GM18508 (cell line): ENCODE results near the gene STMN3.

ENCODE experiments used
- ATAC-seq: cut with Tn5 transposase; IDR thresholded peaks from one replicate; pipeline ENCODE4 v1.9.1; 2021; ENCODE audit warnings: moderate number of reproducible peaks; ENCODE audit not compliant: insufficient read depth, unreplicated experiment

STMN3 gene

GRCh38 chr20:63693083-63693732 lies 40.0 kb upstream of the STMN3 start:
- ATAC-seq = no peak

GRCh38 chr20:63692436-63693082 lies 39.3 kb upstream of the STMN3 start:
- no peak for ATAC-seq

DNA sequence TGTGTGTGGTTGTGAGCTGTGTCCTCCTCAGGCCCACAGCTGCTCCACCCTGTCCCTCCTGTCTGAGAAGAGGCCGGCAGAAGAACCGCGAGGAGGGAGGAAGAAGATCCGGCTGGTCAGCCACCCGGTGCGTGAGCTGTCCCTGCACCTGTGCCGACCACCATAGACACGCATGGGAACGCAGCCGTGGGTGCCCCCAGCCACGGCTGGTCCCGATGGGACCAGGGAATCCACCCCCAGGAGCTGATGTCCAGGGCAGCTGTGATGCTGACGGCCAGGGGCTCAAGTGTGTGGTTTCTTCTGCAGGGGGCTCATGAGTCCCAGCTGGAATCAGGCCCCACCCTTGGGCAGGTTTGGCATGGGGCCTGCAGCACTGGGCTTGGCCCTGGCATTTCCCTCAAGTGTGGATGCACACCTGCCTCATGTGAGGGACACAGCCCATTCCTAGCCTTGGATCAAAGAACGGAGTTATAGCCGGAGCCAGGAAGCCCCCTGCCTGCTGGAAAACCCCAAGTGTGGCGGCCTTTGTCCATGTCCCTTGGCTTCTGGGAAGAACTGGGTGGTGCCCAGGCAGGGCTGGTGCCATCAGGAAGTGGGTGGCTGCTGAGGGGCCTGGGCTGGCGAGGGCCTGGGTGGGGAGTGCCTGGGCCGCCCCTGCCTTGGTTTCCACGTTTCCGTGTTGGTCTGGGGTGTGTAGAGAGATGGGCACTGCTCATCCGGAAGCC lies 38.6 kb upstream of the STMN3 start:
- ATAC-seq = no peak

GRCh38 chr20:63690898-63691710 lies 37.9 kb upstream of the STMN3 start:
- no peak for ATAC-seq

DNA sequence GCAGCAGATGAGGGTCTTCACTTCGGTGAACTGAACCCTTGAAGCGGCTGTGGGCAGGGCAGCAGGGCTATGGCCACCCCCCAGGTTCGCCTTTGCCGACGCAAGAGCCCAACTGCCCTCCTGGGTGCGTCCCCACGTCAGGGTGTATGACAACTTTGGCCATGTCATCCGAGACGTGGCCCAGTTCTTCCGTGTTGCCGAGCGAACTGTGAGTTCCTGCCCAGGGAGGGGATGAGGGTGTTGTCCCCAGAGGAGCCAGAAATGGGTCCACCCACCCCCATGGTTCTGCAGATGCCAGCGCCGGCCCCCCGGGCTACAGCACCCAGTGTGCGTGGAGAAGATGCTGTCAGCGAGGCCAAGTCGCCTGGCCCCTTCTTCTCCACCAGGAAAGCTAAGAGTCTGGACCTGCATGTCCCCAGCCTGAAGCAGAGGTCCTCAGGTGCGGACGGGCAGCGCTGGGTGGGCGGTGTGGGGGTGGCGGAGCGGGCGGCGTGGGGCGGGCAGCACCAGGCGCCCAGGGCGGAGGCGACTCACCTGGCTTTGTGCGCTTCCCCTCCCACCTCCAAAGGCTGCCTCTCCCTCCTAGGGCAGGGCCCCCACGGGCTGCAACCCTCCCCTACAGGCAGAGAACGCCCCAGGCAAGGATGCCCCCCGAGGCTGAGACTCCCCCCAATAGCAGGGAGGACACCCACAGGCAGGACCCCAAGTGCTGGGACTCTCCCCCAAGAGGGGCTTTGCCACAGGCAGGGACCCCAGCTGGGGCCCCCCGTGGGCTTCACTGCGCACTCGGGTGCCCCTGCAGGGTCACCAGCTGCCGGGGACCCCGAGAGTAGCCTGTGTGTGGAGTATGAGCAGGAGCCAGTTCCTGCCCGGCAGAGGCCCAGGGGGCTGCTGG lies 37.0 kb upstream of the STMN3 start:
- ATAC-seq = no peak

DNA sequence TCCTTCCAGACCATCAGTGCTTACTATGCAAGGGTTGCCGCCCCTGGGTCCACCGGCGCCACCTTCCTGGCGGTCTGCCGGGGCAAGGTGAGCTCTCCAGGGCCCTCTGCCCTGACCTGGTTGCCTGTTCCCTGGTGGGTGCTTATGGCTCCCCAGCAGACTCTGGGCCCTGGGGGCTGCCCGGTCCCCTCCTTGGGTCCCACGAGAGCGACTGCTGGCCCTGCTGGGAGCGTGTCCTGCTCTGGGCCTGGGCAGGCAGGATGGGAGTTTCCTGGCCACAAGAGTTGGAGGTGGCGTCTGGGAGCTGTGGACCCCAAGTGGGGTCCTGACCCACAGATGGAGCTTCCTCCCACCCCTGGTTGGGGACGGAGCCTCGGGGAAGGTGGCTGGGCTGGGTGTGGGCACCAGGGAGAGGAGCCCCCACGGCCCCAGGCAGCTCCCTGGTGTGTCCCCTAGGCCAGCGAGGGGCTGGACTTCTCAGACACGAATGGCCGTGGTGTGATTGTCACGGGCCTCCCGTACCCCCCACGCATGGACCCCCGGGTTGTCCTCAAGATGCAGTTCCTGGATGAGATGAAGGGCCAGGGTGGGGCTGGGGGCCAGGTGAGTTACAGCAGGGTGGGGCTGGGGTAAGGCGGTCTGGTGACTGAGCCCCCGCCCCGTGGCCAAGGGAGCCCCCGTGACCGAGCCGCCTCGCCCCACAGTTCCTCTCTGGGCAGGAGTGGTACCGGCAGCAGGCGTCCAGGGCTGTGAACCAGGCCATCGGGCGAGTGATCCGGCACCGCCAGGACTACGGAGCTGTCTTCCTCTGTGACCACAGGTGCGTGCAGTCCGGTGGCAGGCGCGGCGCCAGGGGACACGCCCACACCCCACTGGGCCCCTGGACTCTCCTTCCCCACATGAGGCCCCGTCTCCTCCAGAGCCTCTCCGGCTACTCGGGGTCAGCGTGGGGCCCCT lies 36.1 kb upstream of the STMN3 start:
- no peak for ATAC-seq

DNA sequence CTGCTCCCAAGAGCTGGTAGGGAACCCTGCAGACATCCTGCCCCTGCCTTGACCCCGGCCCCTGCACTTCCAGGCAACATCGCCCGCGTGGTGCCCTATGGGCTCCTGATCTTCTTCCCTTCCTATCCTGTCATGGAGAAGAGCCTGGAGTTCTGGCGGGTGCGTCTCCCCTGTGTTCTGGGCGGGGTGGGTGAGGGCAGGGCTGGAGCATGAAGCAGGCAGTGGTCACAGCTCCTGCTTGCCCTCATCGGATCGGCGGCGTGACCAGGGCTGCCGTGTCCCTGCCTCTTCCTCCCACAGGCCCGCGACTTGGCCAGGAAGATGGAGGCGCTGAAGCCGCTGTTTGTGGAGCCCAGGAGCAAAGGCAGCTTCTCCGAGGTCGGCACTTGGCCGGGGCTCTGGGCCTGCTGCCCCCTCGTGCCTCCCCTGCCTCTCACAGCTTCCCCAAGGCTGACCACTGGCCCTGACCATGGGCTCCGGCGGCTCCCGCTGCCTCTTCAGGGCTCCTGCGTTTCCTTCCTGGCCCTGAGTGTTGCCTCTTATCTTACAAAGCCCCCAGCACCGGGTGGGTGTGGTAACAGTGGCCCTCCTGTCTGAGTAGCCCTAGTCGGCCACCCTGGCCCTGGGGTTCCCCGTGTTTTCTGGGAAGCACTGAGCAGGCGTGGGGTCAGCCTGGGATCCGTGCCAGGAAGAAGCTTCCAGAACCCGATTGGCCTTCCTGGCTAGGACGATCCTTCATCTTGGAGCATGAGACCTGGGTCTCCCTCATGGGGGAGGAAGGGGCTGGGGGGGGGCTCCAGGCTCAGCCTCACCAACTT lies 35.2 kb upstream of the STMN3 start:
- ATAC-seq = no peak

- no peak for ATAC-seq
Measured at GRCh38 chr20:63687419-63688178, 34.4 kb upstream of the STMN3 start.

- no peak for ATAC-seq
Measured at GRCh38 chr20:63686492-63687321, 33.5 kb upstream of the STMN3 start.

DNA sequence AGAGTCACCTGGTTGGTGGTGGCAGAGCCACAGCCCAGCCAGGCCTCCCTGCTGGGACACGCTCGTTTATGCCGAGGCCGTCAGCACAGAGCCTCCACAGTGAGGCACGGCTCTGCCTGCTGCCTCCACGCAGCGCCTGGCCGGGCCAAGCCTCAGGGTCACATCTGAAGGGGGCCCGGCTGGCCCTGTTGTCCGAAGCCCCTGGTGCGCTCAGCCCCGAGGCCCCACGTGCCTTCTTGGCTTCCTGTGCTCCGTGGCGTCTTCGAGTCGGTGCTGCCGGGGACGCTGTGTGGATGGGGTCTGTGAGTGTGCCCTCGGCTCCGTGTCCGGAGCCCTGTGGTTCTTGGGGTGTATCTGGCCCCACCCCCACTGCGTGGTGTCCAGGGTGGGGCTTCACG lies 32.9 kb upstream of the STMN3 start:
- no peak for ATAC-seq

DNA sequence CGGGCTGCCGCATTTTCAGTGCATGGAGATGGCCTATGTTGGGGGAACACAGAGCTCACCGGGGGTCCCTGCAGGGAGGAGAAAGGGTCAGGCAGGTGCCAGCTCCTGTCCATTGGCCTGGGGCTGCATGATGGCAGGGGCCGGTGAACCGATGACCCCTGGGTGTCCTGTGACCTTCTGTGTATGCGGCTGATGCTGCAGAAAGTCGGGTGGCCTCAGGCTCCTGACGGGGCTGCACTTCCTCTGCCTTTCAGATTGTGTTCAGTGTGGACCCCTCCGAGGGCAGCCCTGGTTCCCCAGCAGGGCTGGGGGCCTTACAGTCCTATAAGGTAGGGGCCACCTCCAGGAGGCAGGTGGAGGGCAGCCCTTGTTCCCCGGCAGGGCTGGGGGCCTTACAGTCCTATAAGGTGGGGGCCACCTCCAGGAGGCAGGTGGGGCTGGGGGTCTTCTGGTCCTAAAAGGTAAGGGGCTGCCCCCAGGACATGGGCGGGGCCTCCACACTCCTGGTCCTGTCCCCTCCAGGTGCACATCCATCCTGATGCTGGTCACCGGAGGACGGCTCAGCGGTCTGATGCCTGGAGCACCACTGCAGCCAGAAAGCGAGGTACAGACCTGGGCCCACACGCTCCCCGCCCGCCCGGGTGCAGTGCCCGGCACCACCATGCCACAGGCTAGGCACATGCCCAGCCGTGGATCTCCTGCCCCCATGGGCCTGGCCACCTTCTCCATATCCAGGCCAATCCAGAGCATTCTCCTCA lies 32.2 kb upstream of the STMN3 start:
- ATAC-seq = no peak

GRCh38 chr20:63682384-63683139 lies 29.3 kb upstream of the STMN3 start:
- no peak for ATAC-seq

DNA sequence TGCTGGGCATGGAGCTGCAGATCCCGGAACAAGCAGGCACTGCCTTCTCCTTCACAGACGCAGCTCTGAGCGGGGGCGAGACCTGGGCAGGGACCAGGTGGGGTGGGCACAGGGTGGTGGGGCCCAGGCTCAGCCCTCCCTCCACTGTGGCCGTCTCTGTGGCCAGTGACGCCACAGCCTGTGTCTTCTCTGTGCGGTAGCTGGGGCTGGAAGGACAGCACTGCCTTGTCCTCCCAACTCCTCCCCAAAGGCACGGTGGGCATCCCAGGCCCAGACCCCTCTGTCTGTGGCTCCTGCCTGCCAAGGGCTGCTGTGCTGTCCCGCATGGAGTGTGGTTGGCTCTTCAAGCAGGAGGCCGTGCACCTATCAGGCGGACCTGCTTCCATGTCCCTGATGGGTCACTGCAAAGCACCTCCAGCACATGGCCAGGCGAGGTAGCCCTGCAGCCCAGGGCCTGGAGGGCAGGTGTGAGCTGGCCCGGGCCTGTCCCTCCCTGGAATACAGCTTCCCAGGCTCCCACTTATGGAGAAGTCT lies 28.5 kb upstream of the STMN3 start:
- no peak for ATAC-seq

DNA sequence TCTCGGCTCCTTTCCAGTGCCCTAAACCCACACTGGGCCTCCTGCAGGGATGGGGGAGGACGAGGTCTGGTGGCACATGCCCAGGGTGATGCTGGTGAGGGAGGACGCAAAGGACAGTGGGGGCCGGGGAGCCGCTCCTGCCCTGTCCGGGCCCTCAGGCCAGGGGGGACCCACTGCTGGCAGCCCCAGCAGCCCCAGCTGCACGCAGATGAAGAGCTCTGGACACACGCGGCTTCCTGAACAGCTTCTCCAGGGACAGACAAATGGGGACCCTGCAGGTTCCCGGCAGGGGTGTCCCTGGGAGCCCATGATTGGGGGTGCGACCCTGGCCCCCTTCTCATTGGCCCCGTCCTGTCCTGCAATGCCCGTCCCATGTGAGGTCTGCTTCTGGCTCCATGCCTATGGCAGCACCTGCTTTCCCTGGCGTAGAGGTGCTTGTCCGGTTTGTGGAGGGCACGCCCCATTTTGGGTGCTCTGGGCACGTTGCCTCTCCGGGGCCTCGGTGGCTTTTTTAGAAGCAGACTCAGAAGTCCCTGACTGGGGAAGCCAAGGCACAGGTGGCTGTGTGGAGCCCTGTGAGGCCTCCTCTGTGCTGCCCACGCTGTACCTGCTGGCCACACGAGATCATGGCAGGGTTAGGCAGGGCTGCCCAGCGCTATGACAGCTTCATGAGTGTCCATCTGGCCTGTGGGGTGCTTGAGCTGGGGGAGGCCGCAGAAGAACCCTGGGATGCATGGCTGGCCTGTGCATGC lies 27.8 kb upstream of the STMN3 start:
- ATAC-seq = no peak
